HG02870 (cell line): ENCODE measurements around the gene REC114.
"Not testable (repeated sequence)": the region's sequence is repeated elsewhere in the genome, so short reads cannot be mapped to it uniquely, and the experiment has no call there.

Experiments
- ATAC-seq: cut with Tn5 transposase; IDR thresholded peaks from one replicate; pipeline ENCODE4 v1.9.1; 2021; ENCODE audit warnings: mild to moderate bottlenecking, moderate library complexity; ENCODE audit not compliant: unreplicated experiment

REC114 gene

GRCh38 chr15:73573037-73573436 is 130.1 kb downstream of the REC114 start:
- ATAC-seq = no peak

GRCh38 chr15:73573572-73573971 is 130.6 kb downstream of the REC114 start:
- ATAC-seq = no peak

GRCh38 chr15:73575636-73576247 is 132.8 kb downstream of the REC114 start:
- ATAC-seq = no peak

- ATAC-seq = not testable (repeated sequence)
Measured at GRCh38 chr15:73577593-73577992, 134.6 kb downstream of the REC114 start.

- ATAC-seq = no peak
Measured at GRCh38 chr15:73578026-73578425, 135.1 kb downstream of the REC114 start.

GRCh38 chr15:73582851-73583379 is 140.0 kb downstream of the REC114 start:
- no peak for ATAC-seq

GRCh38 chr15:73583544-73583943 is 140.6 kb downstream of the REC114 start:
- no peak for ATAC-seq

GRCh38 chr15:73584699-73585420 is 141.9 kb downstream of the REC114 start:
- no peak for ATAC-seq

GRCh38 chr15:73585871-73586654 is 143.1 kb downstream of the REC114 start:
- ATAC-seq = no peak

- no peak for ATAC-seq
Measured at GRCh38 chr15:73589766-73590165, 146.8 kb downstream of the REC114 start.

- ATAC-seq = no peak
Measured at GRCh38 chr15:73590263-73590662, 147.3 kb downstream of the REC114 start.

- no peak for ATAC-seq
Measured at GRCh38 chr15:73593304-73594074, 150.5 kb downstream of the REC114 start.

GRCh38 chr15:73594109-73594508 is 151.1 kb downstream of the REC114 start:
- no peak for ATAC-seq

GRCh38 chr15:73596174-73596573 is 153.2 kb downstream of the REC114 start:
- ATAC-seq = no peak

- no peak for ATAC-seq
Measured at GRCh38 chr15:73597036-73597638, 154.2 kb downstream of the REC114 start.

GRCh38 chr15:73598530-73599160 is 155.7 kb downstream of the REC114 start:
- no peak for ATAC-seq

- no peak for ATAC-seq
Measured at GRCh38 chr15:73599934-73600333, 157.0 kb downstream of the REC114 start.

- ATAC-seq = no peak
Measured at GRCh38 chr15:73600413-73601335, 157.7 kb downstream of the REC114 start.
